Fibroblast of lung (primary cell): ENCODE measurements around the gene INS. TPM values are rescaled to one million over a fixed set of nuclear protein-coding genes. Genes with fewer than 3 reads are reported as not detected.

Experiments
- DNase-seq, 2 donors: peaks; one replicate each; pipeline versions ENCODE4 v3.0.0 to v3.0.0-alpha.2; 2010; ENCODE audit warnings: low read depth in 2 of 2
- H2AFZ ChIP-seq: 2 replicates; pipeline ENCODE4 v1.5.1; 2012; ENCODE audit warnings: low read length, control low read depth, inconsistent platforms
- H3K27ac ChIP-seq: 2 replicates; pipeline ENCODE4 v1.5.1; 2011; ENCODE audit warnings: low read length, control low read depth; ENCODE audit not compliant: insufficient read depth
- H3K27me3 ChIP-seq: 2 replicates; pipeline ENCODE4 v1.5.1; 2011; ENCODE audit warnings: mild to moderate bottlenecking, low read length; ENCODE audit not compliant: control insufficient read depth, insufficient read depth
- H3K36me3 ChIP-seq: 2 replicates; pipeline ENCODE4 v1.5.1; 2011; ENCODE audit warnings: low read length; ENCODE audit not compliant: control insufficient read depth, insufficient read depth
- H3K4me1 ChIP-seq: 2 replicates; pipeline ENCODE4 v1.5.1; 2011; ENCODE audit warnings: low read length; ENCODE audit not compliant: control insufficient read depth, insufficient read depth; ENCODE audit errors: extremely low read depth
- H3K4me2 ChIP-seq: 2 replicates; pipeline ENCODE4 v1.5.1; 2011; ENCODE audit warnings: low read length, control low read depth; ENCODE audit not compliant: insufficient read depth; ENCODE audit errors: extremely low read depth
- H3K4me3 ChIP-seq, 4 experiments: fragments of 200-600 bp in 1 of 4; sonication (generic) in 1 of 4; replicated peaks in 1 of 4; 2 replicates each; pipeline ENCODE4 v1.5.1; 2011 to 2016; ENCODE audit warnings: low read length in 4 of 4, low read depth in 3 of 4, mild to moderate bottlenecking in 3 of 4, control low read depth in 2 of 4, inconsistent platforms in 1 of 4, mixed read lengths in 1 of 4; ENCODE audit not compliant: insufficient read depth in 1 of 4; ENCODE audit errors: control extremely low read depth in 1 of 4
- H3K79me2 ChIP-seq: 2 replicates; pipeline ENCODE4 v1.5.1; 2012; ENCODE audit warnings: mild to moderate bottlenecking, low read length, inconsistent platforms; ENCODE audit not compliant: control insufficient read depth, insufficient read depth
- H3K9ac ChIP-seq: 2 replicates; pipeline ENCODE4 v1.5.1; 2011; ENCODE audit warnings: mild to moderate bottlenecking, low read length, control low read depth; ENCODE audit not compliant: insufficient read depth
- H3K9me3 ChIP-seq: 2 replicates; pipeline ENCODE4 v1.5.1; 2012; ENCODE audit warnings: low read depth, low read length; ENCODE audit not compliant: control insufficient read depth, insufficient read depth
- H4K20me1 ChIP-seq: 2 replicates; pipeline ENCODE4 v1.5.1; 2011; ENCODE audit warnings: low read length; ENCODE audit not compliant: control insufficient read depth, insufficient read depth; ENCODE audit errors: extremely low read depth
- EZH2 ChIP-seq: IDR thresholded peaks from 2 replicates; pipeline ENCODE4 v1.5.1; 2012; ENCODE audit warnings: low read length, control low read depth, mild to moderate bottlenecking; ENCODE audit errors: missing control alignments
- polyA plus RNA-seq, 2 donors: library from polyadenylated mRNA; depleted of rRNA in 1 of 2; stranded (reverse) in 1 of 2; unstranded in 1 of 2; fragments of >200 nt; gene quantifications; 2 replicates each; pipeline ENCODE4 v1.2.1, GENCODE V29; 2011 to 2012; ENCODE audit warnings: missing spikeins in 1 of 2
- total RNA-seq: library from RNA; depleted of rRNA; stranded (reverse); fragments of >200 nt; gene quantifications from 2 replicates; pipeline ENCODE4 v1.2.1, GENCODE V29; 2014
- TF ChIP-seq, protein P1 (sequence below), 2 donors: IDR thresholded peaks in 1 of 2; conservative IDR thresholded peaks in 1 of 2; 1 replicate in 1 of 2; 2 replicates in 1 of 2; pipeline ENCODE4 v1.5.1; 2011 to 2012; ENCODE audit warnings: low read length in 2 of 2, control low read depth in 1 of 2, inconsistent platforms in 1 of 2, low read depth in 1 of 2, mild to moderate bottlenecking in 1 of 2

INS gene
- total and polyA plus RNA-seq, 2 donors (not counting 1 experiment from before 2014, with no cell fraction given), result not detected

GRCh38 chr11:2189938-2190656 lies 29.1 kb upstream of the INS start:
- Histone ChIP-seq H2AFZ (no peak overlapping the region), H3K9me3 (no peaks in the 10 kb centered on the region), H4K20me1 (no peaks in the 10 kb centered on the region), H3K27me3 (no peaks in the 10 kb centered on the region), H3K4me3 (no peak overlapping the region), H3K36me3 (no peaks in the 10 kb centered on the region), H3K79me2 (no peaks in the 10 kb centered on the region), H3K27ac (no peak overlapping the region), H3K4me2 (no peak overlapping the region), H3K4me1 (no peaks in the 10 kb centered on the region), H3K9ac (no peak overlapping the region)
- DNase-seq, result no peak
- no peak for TF ChIP-seq EZH2
- TF ChIP-seq, protein P1, sequence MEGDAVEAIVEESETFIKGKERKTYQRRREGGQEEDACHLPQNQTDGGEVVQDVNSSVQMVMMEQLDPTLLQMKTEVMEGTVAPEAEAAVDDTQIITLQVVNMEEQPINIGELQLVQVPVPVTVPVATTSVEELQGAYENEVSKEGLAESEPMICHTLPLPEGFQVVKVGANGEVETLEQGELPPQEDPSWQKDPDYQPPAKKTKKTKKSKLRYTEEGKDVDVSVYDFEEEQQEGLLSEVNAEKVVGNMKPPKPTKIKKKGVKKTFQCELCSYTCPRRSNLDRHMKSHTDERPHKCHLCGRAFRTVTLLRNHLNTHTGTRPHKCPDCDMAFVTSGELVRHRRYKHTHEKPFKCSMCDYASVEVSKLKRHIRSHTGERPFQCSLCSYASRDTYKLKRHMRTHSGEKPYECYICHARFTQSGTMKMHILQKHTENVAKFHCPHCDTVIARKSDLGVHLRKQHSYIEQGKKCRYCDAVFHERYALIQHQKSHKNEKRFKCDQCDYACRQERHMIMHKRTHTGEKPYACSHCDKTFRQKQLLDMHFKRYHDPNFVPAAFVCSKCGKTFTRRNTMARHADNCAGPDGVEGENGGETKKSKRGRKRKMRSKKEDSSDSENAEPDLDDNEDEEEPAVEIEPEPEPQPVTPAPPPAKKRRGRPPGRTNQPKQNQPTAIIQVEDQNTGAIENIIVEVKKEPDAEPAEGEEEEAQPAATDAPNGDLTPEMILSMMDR (conservative IDR thresholded peaks at IDR 0.05 in 1 of 2, IDR thresholded peaks at IDR 0.05 in 1 of 2; ENCODE audit: low read depth in 1 of 2, low read length in 2 of 2), result no peak

DNA sequence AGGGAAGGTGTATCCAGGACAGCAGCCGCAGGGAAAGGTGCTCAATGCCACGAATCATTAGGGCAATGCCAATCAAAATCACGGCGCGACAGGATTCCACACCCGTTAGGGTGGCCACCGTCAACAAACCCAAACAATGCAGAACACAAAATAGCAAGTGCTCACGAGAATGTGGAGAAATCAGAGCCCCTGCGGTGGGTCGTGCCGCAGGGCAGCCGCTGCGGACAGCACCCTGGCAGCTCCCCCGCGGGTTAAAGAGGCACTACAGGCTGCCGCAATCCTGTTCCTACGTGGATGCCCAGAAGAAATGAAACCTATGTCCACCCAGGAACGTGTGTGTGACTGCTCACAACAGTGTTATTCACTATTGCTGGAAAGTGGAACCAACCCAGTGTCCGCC lies 27.7 kb upstream of the INS start:
- Histone ChIP-seq H2AFZ (no peak overlapping the region), H3K36me3 (no peaks in the 10 kb centered on the region), H3K4me2 (no peak overlapping the region), H3K4me1 (no peaks in the 10 kb centered on the region), H3K9ac (no peak overlapping the region), H3K27ac (no peak overlapping the region), H3K27me3 (no peaks in the 10 kb centered on the region), H4K20me1 (no peaks in the 10 kb centered on the region), H3K79me2 (no peaks in the 10 kb centered on the region), H3K4me3 (no peak overlapping the region), H3K9me3 (no peaks in the 10 kb centered on the region)
- no peak for DNase-seq
- TF ChIP-seq, protein P1 (conservative IDR thresholded peaks at IDR 0.05 in 1 of 2, IDR thresholded peaks at IDR 0.05 in 1 of 2; ENCODE audit: low read depth in 1 of 2, low read length in 2 of 2), result no peak
- TF ChIP-seq EZH2, result no peak

GRCh38 chr11:2187280-2187707 lies 26.3 kb upstream of the INS start:
- H3K79me2 ChIP-seq, result no peaks in the 10 kb centered on the region
- H2AFZ ChIP-seq, result no peak overlapping the region
- no peaks in the 10 kb centered on the region for H3K27me3 ChIP-seq
- H3K9ac ChIP-seq, result no peak overlapping the region
- no peak overlapping the region for H3K27ac ChIP-seq
- DNase-seq, result peak in 1 of 2 donors; percentile 14
- no peaks in the 10 kb centered on the region for H3K36me3 ChIP-seq
- H4K20me1 ChIP-seq, result no peaks in the 10 kb centered on the region
- H3K9me3 ChIP-seq, result no peaks in the 10 kb centered on the region
- TF ChIP-seq EZH2, result no peak
- TF ChIP-seq, protein P1 (conservative IDR thresholded peaks at IDR 0.05 in 1 of 2, IDR thresholded peaks at IDR 0.05 in 1 of 2; ENCODE audit: low read depth in 1 of 2, low read length in 2 of 2), result no peak
- no peaks in the 10 kb centered on the region for H3K4me1 ChIP-seq
- no peak overlapping the region for H3K4me2 ChIP-seq
- no peak overlapping the region for H3K4me3 ChIP-seq
